Measurements from ENCODE around the gene EZR.
"Not testable (repeated sequence)": the region's sequence is repeated elsewhere in the genome, so short reads cannot be mapped to it uniquely, and the experiment has no call there.

The EZR gene

GRCh38 chr6:158797331-158798310 is 21.5 kb downstream of the EZR start:
- DNase-seq (ENCODE audit: low read depth), result no peak

DNA sequence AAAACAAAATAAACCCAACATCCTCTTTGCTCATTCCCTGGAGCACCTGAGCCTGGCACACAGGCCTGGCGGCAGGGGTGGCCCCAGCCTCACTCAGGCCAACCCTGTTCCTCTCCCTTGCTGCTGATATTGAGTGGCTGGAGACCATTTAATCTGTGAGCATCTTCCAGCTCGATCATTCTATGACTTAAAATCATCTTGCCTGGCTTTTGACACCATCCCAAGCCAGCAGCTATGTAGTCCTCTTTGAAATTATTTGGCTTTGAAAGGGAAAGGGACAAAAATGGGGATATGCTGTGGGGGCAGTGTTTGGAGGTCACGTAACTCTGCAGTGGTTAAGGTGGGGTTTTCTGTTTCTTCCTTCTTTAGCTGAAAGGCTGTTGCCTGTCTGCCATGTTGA is 22.8 kb downstream of the EZR start:
- DNase-seq (ENCODE audit: low read depth), result no peak

DNA sequence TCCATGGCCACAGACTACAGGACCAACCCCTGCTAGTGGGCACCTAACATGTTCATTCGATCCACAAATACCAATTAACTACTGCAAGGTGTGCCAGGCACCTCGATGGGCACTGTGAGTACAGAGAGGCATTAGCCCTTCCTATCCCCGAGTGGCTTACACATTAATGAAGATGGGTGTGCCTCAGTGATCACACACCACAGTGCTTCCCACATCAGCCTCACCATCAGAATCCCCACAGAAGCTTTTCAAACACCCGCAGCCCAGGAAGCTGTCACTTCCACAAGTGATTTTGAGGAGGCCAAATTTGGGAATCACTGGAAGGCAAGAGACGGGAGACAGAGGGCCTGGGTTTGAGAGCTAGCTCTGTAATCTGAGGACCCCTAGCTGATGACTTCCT is 23.7 kb downstream of the EZR start:
- DNase-seq (ENCODE audit: low read depth), result no peak

DNA sequence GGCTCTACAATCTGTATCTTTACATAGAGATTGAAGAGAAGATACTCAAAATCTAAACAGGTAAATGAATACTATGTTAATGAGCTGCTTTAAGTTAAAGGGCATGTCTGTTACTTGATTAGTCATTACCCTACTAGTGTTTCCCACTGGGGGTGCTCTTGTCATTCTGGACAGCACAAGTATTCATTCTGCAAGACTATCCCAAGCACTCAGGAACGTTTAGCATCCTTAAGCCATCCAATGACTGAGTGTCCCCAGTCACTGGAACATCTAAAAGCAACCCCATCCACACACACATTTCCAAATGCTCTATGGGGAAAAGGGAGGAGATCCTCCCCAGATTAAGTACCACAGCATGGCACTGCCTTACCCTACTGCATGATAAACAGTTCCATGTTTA is 25.7 kb downstream of the EZR start:
- DNase-seq (ENCODE audit: low read depth), result no peak

- not testable (repeated sequence) for DNase-seq (ENCODE audit: low read depth)
Observed at GRCh38 chr6:158792505-158792904, 26.7 kb downstream of the EZR start.

GRCh38 chr6:158791274-158791855 is 27.8 kb downstream of the EZR start:
- no peak for DNase-seq (ENCODE audit: low read depth)

DNA sequence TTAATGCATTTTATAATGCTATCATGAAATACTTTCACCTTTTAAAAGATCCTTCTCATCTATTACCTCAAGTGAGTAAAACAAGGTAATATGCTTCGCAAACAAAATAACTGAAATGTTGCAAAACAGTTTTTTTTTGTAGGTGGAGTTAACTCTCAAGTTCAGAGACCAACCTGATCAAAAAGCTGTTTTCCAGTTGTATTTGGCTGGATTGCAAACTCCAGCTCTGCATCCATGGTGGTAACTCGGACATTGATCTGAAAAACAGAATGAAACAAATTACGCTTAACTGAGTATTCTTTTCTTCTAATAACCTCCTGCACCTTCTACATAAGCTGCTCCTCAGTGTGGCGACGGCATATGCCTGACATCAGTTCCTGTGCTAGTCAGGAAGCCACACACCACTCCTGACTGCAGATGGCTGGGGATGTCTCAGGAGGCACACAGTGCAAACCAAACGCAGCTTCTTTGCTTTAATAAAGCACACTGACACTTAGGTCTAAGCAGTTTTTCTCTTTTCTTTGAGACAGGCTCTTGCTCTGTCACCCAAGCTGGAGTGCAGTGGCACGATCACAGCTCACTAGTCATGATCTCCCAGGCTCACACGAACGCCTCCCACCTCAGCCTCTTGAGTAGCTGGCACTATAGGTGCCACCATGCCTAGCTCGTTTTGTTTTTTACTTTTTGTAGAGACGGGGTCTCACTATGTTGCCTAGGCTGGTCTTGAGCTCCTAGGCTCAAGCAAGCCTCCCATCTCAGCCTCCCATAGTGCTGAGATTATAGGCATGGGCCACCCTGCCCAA is 29.9 kb downstream of the EZR start:
- no peak for DNase-seq (ENCODE audit: low read depth)

DNA sequence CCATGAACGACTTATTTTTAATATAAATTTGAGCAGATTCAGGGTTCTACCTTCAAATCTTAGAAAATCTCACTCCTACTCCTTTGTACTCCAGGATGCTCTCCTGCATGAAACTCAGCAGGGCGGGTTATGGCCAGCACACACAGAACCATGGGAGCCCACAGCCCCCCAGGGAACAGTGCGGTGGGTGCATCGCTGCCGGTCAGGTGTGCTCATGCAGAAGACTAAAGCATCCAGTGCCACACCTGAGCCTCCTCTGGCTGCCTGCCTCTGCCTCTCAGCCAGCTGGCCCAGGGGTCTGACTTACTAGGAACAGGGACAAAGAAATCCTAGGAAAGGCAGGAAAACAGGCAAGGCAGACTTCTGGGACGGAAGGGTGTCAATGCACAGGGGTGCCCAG is 31.8 kb downstream of the EZR start:
- DNase-seq (ENCODE audit: low read depth), result no peak

- no peak for DNase-seq (ENCODE audit: low read depth)
Observed at GRCh38 chr6:158786645-158787304, 32.4 kb downstream of the EZR start.

- DNase-seq (ENCODE audit: low read depth), result no peak
Observed at GRCh38 chr6:158785036-158785435, 34.1 kb downstream of the EZR start.

GRCh38 chr6:158784505-158784904 is 34.7 kb downstream of the EZR start:
- DNase-seq (ENCODE audit: low read depth), result no peak

GRCh38 chr6:158783851-158784250 is 35.3 kb downstream of the EZR start:
- no peak for DNase-seq (ENCODE audit: low read depth)

- no peak for DNase-seq (ENCODE audit: low read depth)
Observed at GRCh38 chr6:158783167-158783450, 36.1 kb downstream of the EZR start.

DNA sequence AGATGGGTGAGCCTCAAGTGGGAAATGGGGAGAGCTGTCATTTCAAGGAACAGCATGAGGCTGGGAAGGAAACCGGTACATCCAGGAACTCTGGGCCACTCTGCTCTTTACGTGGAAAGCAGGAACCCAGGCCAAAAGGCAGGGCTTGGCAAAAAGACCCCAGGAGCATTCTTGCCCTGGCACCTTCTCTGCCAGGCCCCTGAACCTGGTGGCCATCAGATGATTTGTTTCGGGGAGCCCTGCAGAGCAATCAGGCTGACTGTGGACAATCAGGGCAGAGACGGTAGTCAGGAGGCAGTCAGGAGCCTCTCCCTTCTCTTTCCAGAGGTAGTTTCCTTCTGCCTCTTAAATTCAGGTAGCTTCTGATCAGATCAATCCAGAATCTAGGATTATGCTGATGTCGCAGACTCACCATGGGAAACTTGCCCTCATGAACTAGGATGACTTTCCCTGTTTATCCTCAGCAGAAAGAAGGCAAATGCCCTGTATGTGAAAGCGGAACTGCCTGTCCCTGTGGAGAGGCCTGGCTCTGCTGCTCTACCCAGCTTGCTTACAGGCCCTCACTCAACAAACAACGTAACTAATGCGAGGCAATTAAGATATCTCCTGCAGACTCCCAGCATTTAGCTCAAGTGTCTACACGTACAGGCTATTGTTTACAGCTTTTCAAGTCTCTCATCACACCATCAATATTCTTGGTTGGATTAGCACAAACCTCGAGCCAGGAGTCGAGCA is 36.6 kb downstream of the EZR start:
- DNase-seq (ENCODE audit: low read depth), result no peak

DNA sequence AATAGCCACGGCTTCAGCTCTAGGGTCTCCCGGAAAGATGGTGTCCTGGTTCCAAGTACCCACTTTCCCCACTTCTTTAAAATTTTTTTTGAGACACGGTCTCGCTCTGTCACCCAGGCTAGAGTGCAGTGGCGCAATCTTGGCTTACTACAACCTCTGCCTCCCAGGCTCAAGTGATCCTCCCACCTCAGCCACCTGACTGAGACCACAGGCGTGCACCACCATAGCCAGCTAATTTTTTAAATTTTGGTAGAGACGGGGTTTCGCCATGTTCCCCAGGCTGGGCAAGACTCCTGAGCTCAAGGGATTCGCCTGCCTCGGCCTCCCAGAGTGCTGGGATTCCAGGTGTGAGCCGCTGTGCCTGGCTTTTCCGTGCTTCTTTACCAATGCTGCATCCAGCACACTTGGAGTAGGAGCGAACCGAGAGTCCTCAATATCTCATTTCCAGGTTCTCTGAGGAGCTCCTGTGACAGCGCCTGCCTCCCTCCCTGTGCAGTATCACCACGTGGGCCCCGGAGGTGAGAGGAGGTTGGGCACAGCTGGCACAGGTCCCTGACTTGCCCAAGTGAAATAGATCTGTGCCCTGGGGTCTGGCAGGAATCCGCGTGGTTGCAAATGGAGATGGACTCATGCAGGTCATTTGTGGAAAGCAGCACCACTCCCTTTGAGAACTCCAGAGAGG is 37.3 kb downstream of the EZR start:
- no peak for DNase-seq (ENCODE audit: low read depth)

- no peak for DNase-seq (ENCODE audit: low read depth)
Observed at GRCh38 chr6:158780988-158781691, 38.0 kb downstream of the EZR start.

DNA sequence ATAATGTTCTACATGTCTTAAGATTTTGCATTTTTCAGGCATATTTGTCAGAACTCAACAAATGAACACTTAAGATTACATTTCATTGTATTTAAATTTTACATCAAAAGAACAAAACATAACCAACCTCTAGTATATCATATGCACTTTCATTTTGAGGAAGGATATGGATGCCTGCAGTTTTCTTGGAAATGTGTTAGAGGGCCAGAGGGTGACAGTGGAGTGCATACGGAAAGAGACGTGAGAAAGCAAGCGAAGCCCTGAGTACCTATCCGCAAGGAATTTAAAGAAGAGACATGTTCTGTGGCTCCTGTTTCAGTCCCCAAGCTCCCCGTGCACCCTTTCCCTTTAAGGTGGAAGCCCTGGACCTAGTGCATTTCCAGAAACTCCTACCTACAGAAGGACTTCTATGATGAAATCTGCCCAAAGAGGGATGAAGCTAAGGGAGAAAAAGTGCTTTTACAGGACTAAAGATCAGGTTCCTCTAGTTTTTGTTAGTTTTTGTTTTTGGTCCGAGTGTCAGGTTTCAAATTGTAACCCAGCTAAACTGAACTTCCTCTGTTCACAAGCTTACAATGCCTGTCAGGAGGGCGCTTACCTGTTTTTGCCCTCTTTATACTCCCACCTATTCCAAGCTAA is 38.8 kb downstream of the EZR start:
- no peak for DNase-seq (ENCODE audit: low read depth)

- no peak for DNase-seq (ENCODE audit: low read depth)
Observed at GRCh38 chr6:158778005-158778527, 41.1 kb downstream of the EZR start.

- no peak for DNase-seq (ENCODE audit: low read depth)
Observed at GRCh38 chr6:158777510-158777909, 41.7 kb downstream of the EZR start.

GRCh38 chr6:158776737-158777136 is 42.4 kb downstream of the EZR start:
- DNase-seq (ENCODE audit: low read depth), result no peak
